Duodenal mucosa (tissue), 2 donors: Measurements from ENCODE around the gene CTRB1.

ENCODE experiments used
- H3K27ac ChIP-seq: one replicate; pipeline ENCODE4 v1.7.0; 2013; ENCODE audit warnings: low read depth, low read length
- H3K27me3 ChIP-seq, 2 donors: one replicate each; pipeline ENCODE4 v1.7.0; 2013; ENCODE audit warnings: low read length in 2 of 2, control low read depth in 1 of 2; ENCODE audit not compliant: insufficient read depth in 2 of 2, control insufficient read depth in 1 of 2
- H3K36me3 ChIP-seq, 2 donors: one replicate each; pipeline ENCODE4 v1.7.0; 2013; ENCODE audit warnings: low read length in 2 of 2, control low read depth in 1 of 2; ENCODE audit not compliant: insufficient read depth in 2 of 2, control insufficient read depth in 1 of 2
- H3K4me1 ChIP-seq, 2 donors: one replicate each; pipeline ENCODE4 v1.7.0; 2013; ENCODE audit warnings: low read length in 2 of 2, control low read depth in 1 of 2; ENCODE audit not compliant: insufficient read depth in 2 of 2, control insufficient read depth in 1 of 2
- H3K4me3 ChIP-seq, 2 donors: one replicate each; pipeline ENCODE4 v1.7.0; 2013; ENCODE audit warnings: low read length in 2 of 2, low read depth in 1 of 2
- H3K9ac ChIP-seq, 2 donors: one replicate each; pipeline ENCODE4 v1.7.0; 2013; ENCODE audit warnings: low read length in 2 of 2, low read depth in 1 of 2
- H3K9me3 ChIP-seq, 2 donors: one replicate each; pipeline ENCODE4 v1.7.0; 2013; ENCODE audit warnings: low read length in 2 of 2, control low read depth in 1 of 2; ENCODE audit not compliant: control insufficient read depth in 1 of 2

The CTRB1 gene

DNA sequence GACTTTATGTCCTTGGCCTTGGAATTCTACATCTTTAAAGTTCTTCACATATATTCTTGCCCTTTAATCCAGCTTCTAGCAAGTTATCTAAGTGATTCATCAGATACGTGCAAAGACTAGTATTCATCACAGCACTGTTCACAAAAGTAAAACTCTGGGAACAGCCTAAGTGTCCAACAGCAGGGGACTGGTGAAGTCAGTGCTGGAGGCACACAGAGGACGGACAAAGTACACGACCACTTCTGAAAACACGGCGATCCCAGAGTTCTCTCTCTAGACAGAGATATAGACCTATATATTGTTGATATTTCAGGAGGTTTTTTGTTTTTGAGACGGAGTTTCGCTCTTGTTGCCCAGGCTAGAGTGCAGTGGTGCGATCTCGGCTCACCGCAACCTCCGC lies 12.8 kb downstream of the CTRB1 start:
- H3K36me3 ChIP-seq, result peaks cover 28 to 61% of the 10 kb centered on the region in 2 donors
- H3K4me3 ChIP-seq, result no peak overlapping the region
- no peak overlapping the region for H3K9ac ChIP-seq
- no peak overlapping the region for H3K27ac ChIP-seq
- H3K9me3 ChIP-seq, result no peaks in the 10 kb centered on the region
- peaks cover 0 to 7% of the 10 kb centered on the region in 2 donors for H3K4me1 ChIP-seq
- no peaks in the 10 kb centered on the region for H3K27me3 ChIP-seq

GRCh38 chr16:75233611-75233938 lies 14.8 kb downstream of the CTRB1 start:
- Histone ChIP-seq H3K27ac (peak overlapping the region; percentile 36), H3K27me3 (no peaks in the 10 kb centered on the region), H3K36me3 (peaks cover 25 to 65% of the 10 kb centered on the region in 2 donors), H3K9me3 (no peaks in the 10 kb centered on the region), H3K4me1 (peaks cover 0 to 12% of the 10 kb centered on the region in 2 donors), H3K4me3 (no peak overlapping the region), H3K9ac (no peak overlapping the region)

DNA sequence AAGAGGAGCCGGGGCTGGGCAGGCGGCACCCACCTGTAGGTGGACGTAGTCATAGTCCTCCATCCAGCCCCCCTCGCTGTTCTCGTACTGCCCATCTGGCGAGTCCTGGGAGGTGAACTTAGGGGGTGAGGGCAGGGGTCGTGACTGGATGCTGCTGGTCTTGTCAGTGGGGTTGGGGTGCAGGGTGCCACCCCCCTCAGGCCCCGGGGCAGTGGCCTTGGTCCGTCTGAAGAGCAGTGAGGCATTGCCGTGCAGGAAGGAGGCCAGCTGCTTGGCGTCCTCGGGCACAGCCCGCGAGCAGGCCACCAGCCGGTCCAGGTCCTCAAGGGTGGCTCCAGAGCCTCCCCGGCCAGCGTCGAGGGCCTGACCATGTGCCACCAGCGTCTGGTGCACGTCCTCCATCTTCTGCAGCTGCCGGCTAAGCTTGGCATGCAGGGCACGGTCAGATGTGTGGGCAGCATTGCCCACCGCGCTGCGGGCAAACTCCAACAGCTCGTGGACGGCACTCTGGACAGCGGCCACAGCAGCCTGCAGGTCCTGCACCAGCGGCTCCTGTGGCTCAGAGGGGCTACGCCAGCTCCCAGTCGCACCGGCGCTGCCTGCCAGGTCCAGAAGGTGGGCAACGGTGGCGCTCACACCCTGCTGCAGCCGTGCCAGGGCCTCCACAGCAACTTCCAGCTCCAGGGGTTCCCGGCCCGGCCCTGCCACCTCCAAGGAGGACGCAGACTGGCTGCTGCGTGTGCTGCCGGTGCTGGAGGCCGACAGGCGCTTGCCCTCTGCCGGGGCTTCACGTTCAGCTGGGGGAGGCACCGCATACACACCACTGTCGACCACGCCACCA lies 16.3 kb downstream of the CTRB1 start:
- peaks cover 14 to 60% of the 10 kb centered on the region in 2 donors for H3K36me3 ChIP-seq
- no peak overlapping the region for H3K27ac ChIP-seq
- H3K9ac ChIP-seq, result no peak overlapping the region
- no peak overlapping the region for H3K4me3 ChIP-seq
- H3K9me3 ChIP-seq, result no peaks in the 10 kb centered on the region
- no peaks in the 10 kb centered on the region for H3K27me3 ChIP-seq
- peaks cover 0 to 17% of the 10 kb centered on the region in 2 donors for H3K4me1 ChIP-seq

- no peak overlapping the region for H3K9ac ChIP-seq
- H3K27me3 ChIP-seq, result no peaks in the 10 kb centered on the region
- no peak overlapping the region for H3K27ac ChIP-seq
- H3K36me3 ChIP-seq, result peaks cover 18 to 55% of the 10 kb centered on the region in 2 donors
- H3K4me3 ChIP-seq, result no peak overlapping the region
- H3K9me3 ChIP-seq, result no peaks in the 10 kb centered on the region
- H3K4me1 ChIP-seq, result peaks cover 0 to 17% of the 10 kb centered on the region in 2 donors
Measured at GRCh38 chr16:75235721-75236193, 17.0 kb downstream of the CTRB1 start.

DNA sequence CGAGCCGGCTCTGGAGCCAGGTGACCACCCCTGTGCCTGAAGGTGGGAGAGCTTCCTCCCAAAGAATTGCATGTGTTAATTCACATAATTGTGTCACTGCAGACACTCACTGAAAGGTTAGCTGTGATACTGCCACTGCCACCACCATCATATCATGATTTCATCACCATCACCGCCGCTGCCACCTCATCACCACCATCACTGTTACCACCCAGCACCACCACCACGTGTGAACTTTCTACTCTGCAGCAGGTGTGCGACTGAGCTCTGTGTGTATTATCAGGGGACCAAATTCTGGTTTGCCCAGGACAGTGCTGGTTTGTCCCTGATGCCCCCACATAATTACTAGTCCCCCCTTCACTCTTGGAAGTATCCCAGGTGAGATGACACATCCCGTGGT lies 17.4 kb downstream of the CTRB1 start:
- no peaks in the 10 kb centered on the region for H3K9me3 ChIP-seq
- H3K36me3 ChIP-seq, result peaks cover 18 to 60% of the 10 kb centered on the region in 2 donors
- peaks cover 0 to 17% of the 10 kb centered on the region in 2 donors for H3K4me1 ChIP-seq
- H3K9ac ChIP-seq, result no peak overlapping the region
- no peak overlapping the region for H3K27ac ChIP-seq
- H3K4me3 ChIP-seq, result no peak overlapping the region
- no peaks in the 10 kb centered on the region for H3K27me3 ChIP-seq

GRCh38 chr16:75236736-75237397 lies 18.1 kb downstream of the CTRB1 start:
- H3K27me3 ChIP-seq, result no peaks in the 10 kb centered on the region
- peaks cover 15 to 66% of the 10 kb centered on the region in 2 donors for H3K36me3 ChIP-seq
- H3K4me1 ChIP-seq, result peaks cover 0 to 17% of the 10 kb centered on the region in 2 donors

DNA sequence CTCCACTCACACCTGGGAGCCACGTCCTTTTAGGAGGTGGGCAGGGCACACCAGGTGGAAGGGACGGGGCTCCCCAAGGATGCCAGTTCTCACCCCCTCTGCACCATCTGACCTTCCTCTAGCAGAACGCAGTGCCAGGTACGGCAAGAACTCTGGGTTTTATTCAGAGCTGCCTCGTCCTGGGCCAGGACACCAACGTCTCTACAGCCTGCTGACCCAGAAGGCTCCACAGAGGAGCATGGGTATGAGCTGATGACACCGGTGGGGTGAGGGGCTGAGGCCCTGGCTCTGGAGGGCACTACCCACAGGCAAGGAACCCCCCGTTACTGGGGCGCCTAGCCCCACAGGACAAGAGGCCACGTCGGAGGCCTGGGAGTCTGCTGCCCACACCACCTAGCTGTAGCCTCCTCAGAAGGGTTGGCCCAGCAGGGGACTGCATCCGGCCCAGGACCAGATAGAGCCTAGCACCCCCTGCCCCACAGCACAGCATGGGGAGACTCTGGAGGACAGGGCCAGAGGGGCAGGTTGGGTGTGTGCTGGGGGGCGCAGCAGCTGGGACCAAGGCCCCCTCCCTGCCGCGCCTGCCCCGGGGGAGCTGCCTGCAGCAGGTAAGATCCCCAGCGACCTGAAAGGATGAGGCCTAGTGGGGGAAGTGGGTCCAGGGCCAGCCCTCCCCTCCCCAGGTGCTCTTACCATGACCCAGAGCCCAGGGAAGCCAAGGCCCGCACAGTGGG lies 18.8 kb downstream of the CTRB1 start:
- Histone ChIP-seq H3K27ac (no peak overlapping the region), H3K9ac (no peak overlapping the region), H3K27me3 (no peaks in the 10 kb centered on the region), H3K4me3 (no peak overlapping the region), H3K4me1 (peaks cover 0 to 17% of the 10 kb centered on the region in 2 donors), H3K9me3 (no peaks in the 10 kb centered on the region), H3K36me3 (peaks cover 15 to 69% of the 10 kb centered on the region in 2 donors)

More at GRCh38 chr16:75236736-75237397, 18.1 kb downstream of the CTRB1 start:
- Histone ChIP-seq H3K4me3 (no peak overlapping the region), H3K9ac (no peak overlapping the region), H3K27ac (no peak overlapping the region), H3K9me3 (no peaks in the 10 kb centered on the region)

GRCh38 chr16:75238132-75238852 lies 19.5 kb downstream of the CTRB1 start:
- Histone ChIP-seq H3K9ac (no peak overlapping the region), H3K27me3 (no peaks in the 10 kb centered on the region), H3K9me3 (no peaks in the 10 kb centered on the region), H3K36me3 (peaks cover 13 to 69% of the 10 kb centered on the region in 2 donors), H3K27ac (peak overlapping the region; percentile 20), H3K4me1 (peaks cover 0 to 17% of the 10 kb centered on the region in 2 donors), H3K4me3 (no peak overlapping the region)

DNA sequence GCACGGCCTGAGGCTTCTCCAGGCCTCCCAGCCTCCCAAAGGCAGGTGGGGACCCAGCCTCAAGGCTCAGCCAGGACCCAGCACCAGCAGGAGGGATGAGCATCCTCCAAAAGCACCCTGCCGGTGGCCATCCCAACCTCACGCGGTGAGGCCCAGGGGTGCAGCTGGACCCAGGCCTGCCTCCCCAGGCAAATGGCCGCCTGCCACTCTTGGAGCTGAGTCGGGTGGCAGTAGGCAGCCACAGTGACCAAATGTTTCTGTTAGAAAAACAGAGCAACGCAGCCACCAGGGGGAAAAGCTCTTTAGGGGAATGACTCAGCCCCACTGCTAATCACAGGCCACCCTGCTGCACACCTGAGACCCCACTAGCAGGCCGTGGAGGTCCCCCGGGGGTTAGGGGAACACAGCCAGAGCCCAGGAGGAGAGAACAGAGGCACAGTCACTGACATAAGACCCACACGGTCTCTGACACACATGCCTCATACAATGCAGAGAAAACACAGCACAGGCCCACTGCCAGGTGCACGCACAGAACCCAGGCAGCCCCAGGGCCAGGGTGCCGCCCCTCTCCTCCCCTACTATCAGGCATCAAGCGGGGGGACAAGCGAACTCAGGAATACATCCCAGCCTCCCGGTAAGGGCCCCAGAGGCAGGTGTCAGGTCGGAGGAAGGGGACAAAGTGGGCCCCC lies 20.2 kb downstream of the CTRB1 start:
- Histone ChIP-seq H3K9me3 (no peaks in the 10 kb centered on the region), H3K27me3 (no peaks in the 10 kb centered on the region), H3K9ac (no peak overlapping the region), H3K36me3 (peaks cover 11 to 65% of the 10 kb centered on the region in 2 donors), H3K4me3 (no peak overlapping the region), H3K4me1 (peaks cover 0 to 20% of the 10 kb centered on the region in 2 donors), H3K27ac (peak overlapping the region; percentile 70)
